Stimulated activated CD4-positive, alpha-beta T cell treated with anti-CD3 and anti-CD28 coated beads, Interleukin-1b, Interleukin-23, amount 100 ng/mL, for 48 hours (primary cell): Measurements from ENCODE around the gene PDE6A.
A peak's percentile ranks its signal among the peaks of the same experiment; 100 is the strongest.
"Not testable (repeated sequence)": the region's sequence is repeated elsewhere in the genome, so short reads cannot be mapped to it uniquely, and the experiment has no call there.

ENCODE experiments used
- DNase-seq: peaks from one replicate; pipeline ENCODE4 v3.0.0-alpha.2; 2020

PDE6A gene

DNA sequence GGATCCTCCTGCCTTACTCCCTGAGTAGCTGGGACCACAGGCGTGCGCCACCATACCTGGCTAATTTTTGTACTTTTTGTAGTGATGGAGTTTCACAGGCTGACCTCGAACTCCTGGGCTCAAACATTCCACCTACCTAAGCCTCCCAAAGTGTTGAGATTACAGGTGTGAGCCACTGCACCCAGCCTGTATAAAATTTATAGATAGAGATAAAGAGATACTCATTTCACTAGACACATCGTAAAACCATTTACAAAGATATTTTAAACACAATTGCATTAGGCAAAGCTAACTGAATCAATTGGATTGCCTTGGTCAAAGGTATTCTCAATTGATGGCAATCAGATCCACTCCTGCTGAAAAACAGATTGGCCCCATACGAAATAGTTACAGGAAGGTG is 52.0 kb downstream of the PDE6A start:
- DNase-seq = no peak

DNA sequence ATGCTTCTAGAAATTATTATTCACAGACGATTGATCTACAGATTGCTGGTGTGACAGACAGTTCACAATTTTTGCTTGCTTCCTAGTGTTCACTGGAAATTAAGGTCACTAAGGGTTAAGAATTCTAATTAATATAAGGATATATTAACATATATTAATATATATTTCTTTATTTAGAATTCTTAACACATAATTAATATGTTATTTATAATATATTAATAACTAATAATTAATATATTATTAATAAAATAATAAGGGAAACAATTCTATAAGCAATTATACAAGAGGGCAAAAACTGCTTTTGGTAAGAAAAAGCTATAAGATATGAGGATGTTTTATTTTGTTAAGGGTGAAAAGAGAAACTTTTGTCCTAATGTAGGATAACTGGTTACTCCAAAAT is 56.3 kb downstream of the PDE6A start:
- no peak for DNase-seq

- DNase-seq = no peak
Measured at GRCh38 chr5:149887622-149888183, 56.9 kb downstream of the PDE6A start.

GRCh38 chr5:149886692-149887470 is 57.7 kb downstream of the PDE6A start:
- DNase-seq = no peak

GRCh38 chr5:149886060-149886459 is 58.5 kb downstream of the PDE6A start:
- DNase-seq = no peak

DNA sequence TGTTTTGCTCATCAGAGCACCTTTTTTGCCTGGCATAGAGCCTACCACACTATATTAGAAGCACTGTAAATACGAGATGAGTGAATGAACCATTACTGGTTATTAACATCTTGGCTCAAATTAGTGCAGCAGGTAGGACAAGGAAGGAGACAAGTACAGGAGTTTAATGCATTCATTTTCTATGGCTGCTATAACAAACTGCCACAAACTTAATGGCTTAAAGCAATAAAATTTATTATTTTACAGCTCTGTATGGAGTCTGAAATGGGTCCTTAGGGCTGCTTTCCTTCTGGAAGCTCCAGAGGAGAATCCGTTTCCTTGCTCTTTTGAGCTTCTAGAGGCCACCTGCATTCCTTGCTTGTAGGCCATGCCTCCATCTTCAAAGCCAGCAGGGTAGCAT is 59.1 kb downstream of the PDE6A start:
- no peak for DNase-seq

DNA sequence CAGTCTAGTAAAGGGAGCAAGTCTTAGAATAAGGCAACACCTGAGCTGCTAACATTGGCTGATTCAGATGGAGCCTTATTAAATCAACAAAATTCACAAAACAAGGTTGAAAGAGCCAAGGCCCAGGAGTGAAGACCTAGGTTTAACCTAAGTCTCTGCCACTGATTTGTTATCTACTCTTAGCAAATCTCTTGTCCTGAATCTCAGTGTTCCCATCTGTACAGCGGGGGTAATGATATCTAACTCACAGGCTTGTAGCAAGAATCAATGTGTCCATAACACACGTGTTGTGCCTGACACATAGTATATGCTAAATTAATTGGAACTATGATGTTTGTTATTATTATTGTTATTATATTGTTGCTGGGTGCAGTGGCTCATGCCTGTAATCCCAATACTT is 61.0 kb downstream of the PDE6A start:
- DNase-seq = no peak

- DNase-seq = not testable (repeated sequence)
Measured at GRCh38 chr5:149882633-149883032, 62.0 kb downstream of the PDE6A start.

DNA sequence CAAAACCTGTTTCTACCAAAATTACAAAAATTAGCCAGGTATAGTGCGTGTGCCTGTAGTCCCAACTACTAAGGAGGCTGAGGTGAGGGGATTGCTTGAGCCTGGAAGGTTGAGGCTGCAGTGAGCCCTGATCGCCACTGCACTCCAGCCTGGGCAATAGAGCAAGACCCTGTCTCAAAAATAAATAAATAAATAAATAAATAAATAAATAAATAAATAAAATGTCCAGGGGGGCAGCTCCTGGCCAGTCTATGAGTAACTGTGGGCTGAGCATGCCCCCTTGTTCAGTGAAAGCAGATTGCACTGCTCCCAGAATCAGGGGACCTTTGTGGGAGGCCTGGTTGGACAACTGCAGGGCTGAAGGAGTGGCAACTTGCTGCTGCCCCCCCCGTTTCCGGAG is 62.7 kb downstream of the PDE6A start:
- no peak for DNase-seq

DNA sequence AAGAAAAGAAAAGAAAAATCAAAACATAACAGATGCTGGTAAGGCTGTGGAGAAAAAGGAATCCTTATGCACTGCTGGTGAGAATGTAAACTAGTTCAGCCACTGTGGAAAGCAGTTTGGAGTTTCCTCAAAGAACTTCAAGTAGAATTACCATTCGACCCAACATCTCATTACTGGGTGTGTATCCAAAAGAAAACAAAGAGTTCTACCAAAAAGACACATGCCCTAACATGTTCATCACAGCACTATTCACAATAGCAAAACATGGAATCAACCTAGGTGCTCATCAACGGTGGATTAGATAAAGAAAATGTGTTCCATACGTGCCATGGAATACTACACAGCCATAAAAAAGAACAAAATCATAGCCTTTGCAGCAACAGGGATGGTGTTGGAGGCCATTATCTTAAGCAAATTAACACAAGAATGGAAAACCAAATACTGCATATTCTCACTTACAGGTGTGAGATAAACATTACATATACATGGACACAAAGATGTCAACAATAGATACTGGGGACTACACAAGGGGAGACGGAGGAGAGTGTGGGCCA is 63.4 kb downstream of the PDE6A start:
- DNase-seq = no peak

DNA sequence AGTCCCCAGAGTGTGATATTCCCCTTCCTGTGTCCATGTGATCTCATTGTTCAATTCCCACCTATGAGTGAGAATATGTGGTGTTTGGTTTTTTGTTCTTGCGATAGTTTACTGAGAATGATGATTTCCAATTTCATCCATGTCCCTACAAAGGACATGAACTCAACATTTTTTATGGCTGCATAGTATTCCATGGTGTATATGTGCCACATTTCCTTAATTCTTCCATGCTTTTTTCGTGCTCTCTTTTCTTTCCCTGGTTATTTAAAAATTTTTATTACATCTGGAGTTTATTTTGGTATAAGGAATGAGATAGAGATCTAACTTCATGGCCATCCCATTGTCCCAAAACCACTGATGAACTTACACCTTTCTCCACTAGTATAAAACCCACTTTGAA is 65.0 kb downstream of the PDE6A start:
- not testable (repeated sequence) for DNase-seq

- DNase-seq = no peak
Measured at GRCh38 chr5:149878371-149878770, 66.2 kb downstream of the PDE6A start.

DNA sequence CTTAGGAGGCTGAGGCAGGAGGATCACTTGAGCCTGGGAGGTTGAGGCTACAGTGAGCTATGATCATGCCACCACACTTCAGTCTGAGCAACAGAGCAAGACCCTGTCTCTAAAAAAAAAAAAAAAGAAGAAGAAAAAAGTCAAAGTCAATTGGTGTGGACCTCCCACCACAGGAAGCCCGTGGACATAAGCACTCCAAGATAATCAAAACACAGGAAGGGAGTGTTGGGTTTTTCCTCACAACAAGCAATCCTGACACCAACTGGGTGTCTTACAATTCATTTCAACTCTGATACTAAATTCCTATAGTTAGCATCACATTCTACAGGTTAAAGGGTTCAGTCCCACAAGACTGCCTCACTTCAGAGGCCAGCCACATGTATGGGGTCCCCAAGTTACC is 70.7 kb downstream of the PDE6A start:
- DNase-seq = no peak

- no peak for DNase-seq
Measured at GRCh38 chr5:149872351-149873040, 72.1 kb downstream of the PDE6A start.

DNA sequence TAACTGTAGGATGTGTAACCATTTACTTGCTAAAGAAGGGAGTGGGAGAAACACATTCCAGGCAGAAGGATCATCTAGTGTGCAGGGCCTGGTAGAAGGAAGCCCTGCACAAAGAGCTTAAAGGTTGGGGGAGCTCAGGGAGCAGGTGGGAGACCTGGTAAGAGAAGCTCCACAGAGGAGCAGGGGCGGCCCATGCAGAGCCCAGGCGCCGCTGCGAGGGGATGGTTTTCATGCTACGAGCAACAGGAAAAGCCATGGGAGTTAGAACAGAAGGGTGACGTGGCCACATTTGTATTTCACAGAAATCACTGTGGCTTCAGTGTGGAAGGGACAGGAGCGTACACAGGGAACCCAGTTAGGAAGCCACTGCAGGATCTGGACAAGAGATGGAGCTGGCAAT is 73.1 kb downstream of the PDE6A start:
- no peak for DNase-seq

DNA sequence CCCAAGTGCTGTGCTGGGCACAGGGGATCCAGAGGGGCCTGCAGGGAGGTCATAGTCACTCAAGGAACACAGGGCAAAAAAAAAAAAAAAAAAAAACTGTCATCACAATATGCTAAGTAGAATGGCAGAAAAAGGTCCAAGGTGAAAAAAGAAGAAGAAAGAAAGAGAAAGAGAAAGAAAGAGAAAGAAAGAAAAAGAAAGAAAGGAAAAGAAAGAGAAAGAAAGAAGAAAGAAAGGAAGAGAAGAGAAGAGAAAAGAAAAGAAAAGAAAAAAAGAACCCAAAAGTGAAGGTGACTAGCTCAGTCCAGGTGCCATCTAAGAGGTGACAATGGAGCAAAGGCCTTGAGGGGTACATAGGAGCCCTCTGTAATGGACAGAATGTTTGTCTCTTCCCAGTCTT is 73.9 kb downstream of the PDE6A start:
- DNase-seq = no peak

DNA sequence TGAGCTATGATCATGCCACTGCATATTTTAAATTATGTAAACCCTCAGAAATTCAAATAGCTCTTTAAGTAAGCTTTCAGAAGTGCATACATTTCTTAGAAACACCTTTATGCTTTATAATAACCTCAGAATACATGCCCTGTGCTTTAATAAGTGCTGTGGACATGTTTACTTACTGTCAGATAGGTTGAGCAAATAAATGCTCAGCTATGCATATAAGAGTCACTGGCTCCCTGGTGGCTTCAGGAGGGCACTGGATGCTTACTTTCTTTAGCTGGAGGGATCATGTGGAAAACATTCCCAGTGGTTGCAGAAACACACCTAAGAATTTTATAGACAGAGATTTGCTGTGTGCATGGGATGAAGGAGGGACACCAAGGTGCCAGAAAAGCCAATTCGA is 74.4 kb downstream of the PDE6A start:
- DNase-seq = no peak

DNA sequence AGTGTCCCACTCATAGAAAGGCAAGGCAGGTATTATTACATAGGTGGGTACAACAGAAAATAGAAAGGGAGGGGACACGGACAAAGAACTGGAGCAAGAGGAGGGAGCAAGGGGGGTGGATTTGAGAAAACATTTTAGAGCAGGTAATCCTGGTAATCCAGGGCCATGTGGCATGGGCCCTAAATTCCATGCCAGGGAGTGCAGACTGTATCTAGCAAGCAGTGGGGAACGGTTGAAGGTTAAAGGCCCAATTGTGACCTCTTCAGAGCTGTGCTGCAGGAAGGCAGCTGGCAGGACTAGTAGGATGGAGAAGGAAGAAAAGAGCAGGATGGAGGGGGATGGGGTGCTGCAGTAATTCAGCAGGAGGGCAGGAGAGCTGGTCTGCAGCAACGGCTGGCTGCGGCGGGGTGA is 75.2 kb downstream of the PDE6A start:
- no peak for DNase-seq

- DNase-seq = no peak
Measured at GRCh38 chr5:149865746-149866145, 78.8 kb downstream of the PDE6A start.

DNA sequence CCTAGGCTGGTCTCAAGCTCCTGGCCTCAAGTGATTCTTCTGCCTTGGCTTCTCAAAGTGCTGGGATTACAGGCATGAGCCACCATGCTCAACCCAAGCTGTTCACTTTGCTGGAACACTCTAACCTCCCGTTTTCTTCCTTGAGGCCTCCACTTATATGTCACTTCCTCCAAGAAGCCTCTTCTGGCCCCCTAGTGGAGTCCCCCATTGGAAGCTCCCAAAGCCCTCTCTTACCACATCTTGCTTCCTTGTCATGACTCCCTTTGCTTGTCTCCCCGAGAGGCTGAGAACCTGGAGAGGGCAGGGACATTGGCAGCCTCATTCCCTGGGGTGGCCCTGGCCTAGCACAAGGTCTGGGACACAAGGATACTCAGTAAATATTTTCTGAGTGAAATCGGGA is 80.8 kb downstream of the PDE6A start:
- no peak for DNase-seq

- DNase-seq = no peak
Measured at GRCh38 chr5:149863176-149863575, 81.4 kb downstream of the PDE6A start.

DNA sequence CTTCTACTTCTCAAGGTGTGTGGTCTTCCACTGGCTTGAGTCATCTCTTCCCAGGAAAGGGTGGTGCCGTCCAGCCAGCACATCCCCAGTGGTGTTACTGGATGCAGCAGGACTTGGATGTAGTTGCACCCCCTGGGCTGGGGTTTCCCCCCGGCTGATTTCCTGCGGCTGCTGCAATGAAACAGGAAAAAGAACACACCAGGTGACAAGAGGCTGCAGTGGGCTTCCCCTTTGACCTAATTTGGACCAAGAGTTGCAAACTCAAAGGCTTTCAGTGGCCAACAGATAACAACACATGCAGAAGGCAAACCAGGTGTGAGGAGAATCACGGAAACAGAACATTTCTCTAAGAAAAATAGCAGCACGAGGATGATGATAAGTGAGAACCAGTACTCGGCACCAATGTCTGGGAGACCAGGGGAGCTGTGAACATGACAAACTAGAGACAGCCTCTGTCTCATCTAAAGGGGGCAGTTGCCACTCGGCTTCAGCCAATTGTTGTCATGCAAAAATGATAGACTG is 83.7 kb downstream of the PDE6A start:
- peak; percentile 6 for DNase-seq

- DNase-seq = no peak
Measured at GRCh38 chr5:149859746-149860145, 84.8 kb downstream of the PDE6A start.

DNA sequence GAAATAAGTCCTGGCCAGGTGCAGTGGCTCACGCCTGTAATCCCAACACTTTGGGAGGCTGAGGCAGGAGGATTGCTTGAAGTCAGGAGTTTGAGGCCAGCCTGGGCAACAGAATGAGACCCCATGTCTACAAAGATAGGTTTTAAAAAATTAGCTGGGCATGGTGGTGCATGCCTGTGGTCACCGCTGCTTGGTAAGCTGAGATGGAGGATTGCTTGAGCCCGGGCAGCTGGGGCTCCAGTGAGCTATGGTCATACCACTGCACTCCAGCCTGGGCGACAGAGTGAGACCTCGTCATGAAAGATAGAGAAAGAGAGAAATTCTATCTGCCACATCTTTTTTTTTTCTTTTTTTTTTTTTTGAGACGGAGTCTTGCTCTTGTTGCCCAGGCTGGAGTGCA is 86.1 kb downstream of the PDE6A start:
- not testable (repeated sequence) for DNase-seq
